ENCODE measurements around the gene MFSD8. TPM values are rescaled to one million over a fixed set of nuclear protein-coding genes. Genes with fewer than 3 reads are reported as not detected.

The MFSD8 gene
- total RNA-seq, 1 experiment from 2014 or later = 12.5 TPM

Small RNAs within 50 kb of the gene (small RNA-seq; reads per million reads assigned to genes)
- not detected for gene RNU6-583P

Other genes starting within 250 kb of the MFSD8 start
- gene SLC25A31, start 234.8 kb downstream of the MFSD8 start, total RNA-seq (2014; rRNA removed; shearing (Covaris generic)) = not detected in 2 replicates
- 6.6 and 8.8 TPM in 2 replicates for gene HSPA4L, start 182.9 kb downstream of the MFSD8 start, total RNA-seq (2014; rRNA removed; shearing (Covaris generic))
- gene PLK4, start 84.3 kb downstream of the MFSD8 start, total RNA-seq (2014; rRNA removed; shearing (Covaris generic)) = 31.0 and 57.3 TPM in 2 replicates
- 4.9 and 5.1 TPM in 2 replicates for gene ABHD18, start 233 bp upstream of the MFSD8 start, total RNA-seq (2014; rRNA removed; shearing (Covaris generic))
- 11.5 and 12.1 TPM in 2 replicates for gene LARP1B, start 96.1 kb upstream of the MFSD8 start, total RNA-seq (2014; rRNA removed; shearing (Covaris generic))